ENCODE results near the gene BABAM2. TPM values are rescaled to one million over a fixed set of nuclear protein-coding genes. Genes with fewer than 3 reads are reported as not detected.
A peak's percentile ranks its signal among the peaks of the same experiment; 100 is the strongest.

The BABAM2 gene
- total and polyA plus RNA-seq, 2 experiments from 2014 or later = 17.8 to 21.5 TPM

DNA sequence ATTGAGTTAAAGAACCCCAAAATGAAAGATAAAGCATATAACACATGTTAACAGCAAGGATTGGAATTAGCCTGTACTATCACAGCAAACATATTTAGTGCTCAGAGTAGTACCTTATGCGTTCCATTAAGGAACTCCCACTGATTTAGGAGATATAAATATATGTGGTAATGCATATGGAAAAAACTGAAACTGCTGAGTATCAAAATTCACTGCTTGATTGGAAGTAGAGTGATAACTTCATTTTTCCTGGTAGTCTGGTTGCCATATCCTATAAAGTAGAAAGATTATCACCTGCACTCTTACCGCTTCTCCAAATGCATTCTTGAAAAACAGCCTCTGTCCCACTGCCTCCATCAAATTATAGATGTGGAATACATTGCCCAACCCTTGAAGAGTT, 407.0 kb downstream of the BABAM2 start (continued):
- TF ChIP-seq EZH2 (IDR thresholded peaks at IDR 0.05; ENCODE audit: low read depth, unreplicated experiment) (no peak), NANOG (IDR thresholded peaks at IDR 0.05; ENCODE audit: borderline replicate concordance) (no peak), ZNF114 (CRISPR knock-in tag; IDR thresholded peaks at IDR 0.05) (no peak), POLR2AphosphoS5 (IDR thresholded peaks at IDR 0.05; ENCODE audit: low read depth) (no peak)
- TF ChIP-seq, protein P1, sequence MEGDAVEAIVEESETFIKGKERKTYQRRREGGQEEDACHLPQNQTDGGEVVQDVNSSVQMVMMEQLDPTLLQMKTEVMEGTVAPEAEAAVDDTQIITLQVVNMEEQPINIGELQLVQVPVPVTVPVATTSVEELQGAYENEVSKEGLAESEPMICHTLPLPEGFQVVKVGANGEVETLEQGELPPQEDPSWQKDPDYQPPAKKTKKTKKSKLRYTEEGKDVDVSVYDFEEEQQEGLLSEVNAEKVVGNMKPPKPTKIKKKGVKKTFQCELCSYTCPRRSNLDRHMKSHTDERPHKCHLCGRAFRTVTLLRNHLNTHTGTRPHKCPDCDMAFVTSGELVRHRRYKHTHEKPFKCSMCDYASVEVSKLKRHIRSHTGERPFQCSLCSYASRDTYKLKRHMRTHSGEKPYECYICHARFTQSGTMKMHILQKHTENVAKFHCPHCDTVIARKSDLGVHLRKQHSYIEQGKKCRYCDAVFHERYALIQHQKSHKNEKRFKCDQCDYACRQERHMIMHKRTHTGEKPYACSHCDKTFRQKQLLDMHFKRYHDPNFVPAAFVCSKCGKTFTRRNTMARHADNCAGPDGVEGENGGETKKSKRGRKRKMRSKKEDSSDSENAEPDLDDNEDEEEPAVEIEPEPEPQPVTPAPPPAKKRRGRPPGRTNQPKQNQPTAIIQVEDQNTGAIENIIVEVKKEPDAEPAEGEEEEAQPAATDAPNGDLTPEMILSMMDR (conservative IDR thresholded peaks at IDR 0.05; ENCODE audit: low read depth in 2 of 2) = no peak

DNA sequence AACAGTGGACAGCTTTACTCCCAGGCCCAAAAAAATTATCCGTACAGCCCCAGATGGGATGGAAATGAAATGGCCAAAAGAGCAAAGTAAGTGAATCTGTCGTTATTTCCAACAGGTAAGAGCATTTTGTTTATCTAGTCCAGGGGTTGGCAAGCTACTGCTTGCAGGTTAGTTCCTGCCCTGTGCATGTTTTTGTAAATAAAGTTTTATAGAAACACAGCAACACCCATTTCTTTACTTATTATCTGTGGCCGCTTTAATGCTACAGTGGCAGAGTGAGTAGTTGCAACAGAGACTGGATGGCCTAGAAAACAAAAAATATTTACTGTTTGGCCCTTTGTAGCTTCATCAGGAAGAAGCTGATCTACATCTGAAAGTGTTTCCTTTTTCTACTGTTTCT, 407.9 kb downstream of the BABAM2 start:
- Histone ChIP-seq H3K4me2 (peak overlapping the region; percentile 6), H2AFZ (0 out of 2 replicates have a peak overlapping the region, but pooled peaks have one; percentile 1), H3K4me3 (no peak overlapping the region), H3F3A (replicated peaks; ENCODE audit: low read depth) (no peaks in the 10 kb centered on the region), H3K27ac (ENCODE audit: low read depth) (peak overlapping the region; percentile 1; the same call in 1 of the 2 replicates), H4K20me1 (replicated peaks; ENCODE audit: insufficient read depth) (no peaks in the 10 kb centered on the region), H3K27me3 (ENCODE audit: insufficient read depth) (no peaks in the 10 kb centered on the region), H3K36me3 (ENCODE audit: insufficient read depth) (no peaks in the 10 kb centered on the region), H3K4me1 (ENCODE audit: insufficient read depth) (peaks cover 17% of the 10 kb centered on the region), H3K9me2 (ENCODE audit: insufficient read depth) (no peaks in the 10 kb centered on the region; the same call in 1 of the 2 replicates), H3K79me2 (replicated peaks; ENCODE audit: insufficient read depth) (no peaks in the 10 kb centered on the region)
- no peaks in the 10 kb centered on the region for H3K27me3 Mint-ChIP-seq (ENCODE audit: insufficient read depth, low read depth, poor library complexity)
- no peaks in the 10 kb centered on the region for H3K36me3 Mint-ChIP-seq (ENCODE audit: low read depth)
- no peak for ATAC-seq
- TF ChIP-seq NANOG (IDR thresholded peaks at IDR 0.05; ENCODE audit: borderline replicate concordance) (no peak), CREB1 (CRISPR knock-in tag; IDR thresholded peaks at IDR 0.05; ENCODE audit: low read depth) (no peak), STAT1 (IDR thresholded peaks at IDR 0.05; ENCODE audit: unreplicated experiment) (no peak), JUNB (IDR thresholded peaks at IDR 0.05; ENCODE audit: unreplicated experiment) (no peak), POLR2AphosphoS5 (IDR thresholded peaks at IDR 0.05; ENCODE audit: low read depth) (no peak), ZNF114 (CRISPR knock-in tag; IDR thresholded peaks at IDR 0.05) (no peak), EZH2phosphoT487 (IDR thresholded peaks at IDR 0.05; ENCODE audit: unreplicated experiment) (no peak), EZH2 (IDR thresholded peaks at IDR 0.05; ENCODE audit: low read depth, unreplicated experiment) (no peak)
- TF ChIP-seq, protein P2, sequence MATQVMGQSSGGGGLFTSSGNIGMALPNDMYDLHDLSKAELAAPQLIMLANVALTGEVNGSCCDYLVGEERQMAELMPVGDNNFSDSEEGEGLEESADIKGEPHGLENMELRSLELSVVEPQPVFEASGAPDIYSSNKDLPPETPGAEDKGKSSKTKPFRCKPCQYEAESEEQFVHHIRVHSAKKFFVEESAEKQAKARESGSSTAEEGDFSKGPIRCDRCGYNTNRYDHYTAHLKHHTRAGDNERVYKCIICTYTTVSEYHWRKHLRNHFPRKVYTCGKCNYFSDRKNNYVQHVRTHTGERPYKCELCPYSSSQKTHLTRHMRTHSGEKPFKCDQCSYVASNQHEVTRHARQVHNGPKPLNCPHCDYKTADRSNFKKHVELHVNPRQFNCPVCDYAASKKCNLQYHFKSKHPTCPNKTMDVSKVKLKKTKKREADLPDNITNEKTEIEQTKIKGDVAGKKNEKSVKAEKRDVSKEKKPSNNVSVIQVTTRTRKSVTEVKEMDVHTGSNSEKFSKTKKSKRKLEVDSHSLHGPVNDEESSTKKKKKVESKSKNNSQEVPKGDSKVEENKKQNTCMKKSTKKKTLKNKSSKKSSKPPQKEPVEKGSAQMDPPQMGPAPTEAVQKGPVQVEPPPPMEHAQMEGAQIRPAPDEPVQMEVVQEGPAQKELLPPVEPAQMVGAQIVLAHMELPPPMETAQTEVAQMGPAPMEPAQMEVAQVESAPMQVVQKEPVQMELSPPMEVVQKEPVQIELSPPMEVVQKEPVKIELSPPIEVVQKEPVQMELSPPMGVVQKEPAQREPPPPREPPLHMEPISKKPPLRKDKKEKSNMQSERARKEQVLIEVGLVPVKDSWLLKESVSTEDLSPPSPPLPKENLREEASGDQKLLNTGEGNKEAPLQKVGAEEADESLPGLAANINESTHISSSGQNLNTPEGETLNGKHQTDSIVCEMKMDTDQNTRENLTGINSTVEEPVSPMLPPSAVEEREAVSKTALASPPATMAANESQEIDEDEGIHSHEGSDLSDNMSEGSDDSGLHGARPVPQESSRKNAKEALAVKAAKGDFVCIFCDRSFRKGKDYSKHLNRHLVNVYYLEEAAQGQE (IDR thresholded peaks at IDR 0.05; ENCODE audit: unreplicated experiment) = no peak
- TF ChIP-seq, protein P1 (conservative IDR thresholded peaks at IDR 0.05; ENCODE audit: low read depth in 2 of 2) = no peak
- TF ChIP-seq, protein P3, sequence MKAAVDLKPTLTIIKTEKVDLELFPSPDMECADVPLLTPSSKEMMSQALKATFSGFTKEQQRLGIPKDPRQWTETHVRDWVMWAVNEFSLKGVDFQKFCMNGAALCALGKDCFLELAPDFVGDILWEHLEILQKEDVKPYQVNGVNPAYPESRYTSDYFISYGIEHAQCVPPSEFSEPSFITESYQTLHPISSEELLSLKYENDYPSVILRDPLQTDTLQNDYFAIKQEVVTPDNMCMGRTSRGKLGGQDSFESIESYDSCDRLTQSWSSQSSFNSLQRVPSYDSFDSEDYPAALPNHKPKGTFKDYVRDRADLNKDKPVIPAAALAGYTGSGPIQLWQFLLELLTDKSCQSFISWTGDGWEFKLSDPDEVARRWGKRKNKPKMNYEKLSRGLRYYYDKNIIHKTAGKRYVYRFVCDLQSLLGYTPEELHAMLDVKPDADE (IDR thresholded peaks at IDR 0.05) = no peak
- no peak for DNase-seq (ENCODE audit: low spot score)
- H3K4me1 Mint-ChIP-seq = peaks cover 22% of the 10 kb centered on the region
- peak overlapping the region; percentile 80 for H3K27ac Mint-ChIP-seq
- no peak overlapping the region; the same call in 2 of the 3 replicates for H3K4me3 Mint-ChIP-seq
- H3K9me3 Mint-ChIP-seq = no peaks in the 10 kb centered on the region
